Nephron progenitor cell (in vitro differentiated cells): ENCODE results near the gene RAB43.

Experiments used
- DNase-seq: peaks from one replicate; pipeline ENCODE4 v3.0.0; 2021
- H3K27ac Mint-ChIP-seq: 2 replicates; pipeline ENCODE4 v1.8.0; 2021; ENCODE audit warnings: mild to moderate bottlenecking, moderate library complexity, mixed read lengths
- H3K27me3 Mint-ChIP-seq: 2 replicates; pipeline ENCODE4 v1.8.0; 2021; ENCODE audit warnings: mild to moderate bottlenecking, low read depth, mixed read lengths; ENCODE audit not compliant: poor library complexity
- H3K36me3 Mint-ChIP-seq: 2 replicates; pipeline ENCODE4 v1.8.0; 2021; ENCODE audit warnings: low read depth, mixed read lengths
- H3K4me1 Mint-ChIP-seq: 2 replicates; pipeline ENCODE4 v1.8.0; 2021; ENCODE audit warnings: mixed read lengths
- H3K4me3 Mint-ChIP-seq: 2 replicates; pipeline ENCODE4 v1.8.0; 2021; ENCODE audit warnings: mild to moderate bottlenecking, moderate library complexity, mixed read lengths
- H3K9me3 Mint-ChIP-seq: 2 replicates; pipeline ENCODE4 v1.8.0; 2021; ENCODE audit warnings: mild to moderate bottlenecking, moderate library complexity, mixed read lengths
- TF ChIP-seq, protein P1 (sequence below): fragments of 200-600 bp; sonication (generic); IDR thresholded peaks from 2 replicates; pipeline ENCODE4 v1.5.0; 2021; ENCODE audit warnings: antibody characterized with exemption

The RAB43 gene

DNA sequence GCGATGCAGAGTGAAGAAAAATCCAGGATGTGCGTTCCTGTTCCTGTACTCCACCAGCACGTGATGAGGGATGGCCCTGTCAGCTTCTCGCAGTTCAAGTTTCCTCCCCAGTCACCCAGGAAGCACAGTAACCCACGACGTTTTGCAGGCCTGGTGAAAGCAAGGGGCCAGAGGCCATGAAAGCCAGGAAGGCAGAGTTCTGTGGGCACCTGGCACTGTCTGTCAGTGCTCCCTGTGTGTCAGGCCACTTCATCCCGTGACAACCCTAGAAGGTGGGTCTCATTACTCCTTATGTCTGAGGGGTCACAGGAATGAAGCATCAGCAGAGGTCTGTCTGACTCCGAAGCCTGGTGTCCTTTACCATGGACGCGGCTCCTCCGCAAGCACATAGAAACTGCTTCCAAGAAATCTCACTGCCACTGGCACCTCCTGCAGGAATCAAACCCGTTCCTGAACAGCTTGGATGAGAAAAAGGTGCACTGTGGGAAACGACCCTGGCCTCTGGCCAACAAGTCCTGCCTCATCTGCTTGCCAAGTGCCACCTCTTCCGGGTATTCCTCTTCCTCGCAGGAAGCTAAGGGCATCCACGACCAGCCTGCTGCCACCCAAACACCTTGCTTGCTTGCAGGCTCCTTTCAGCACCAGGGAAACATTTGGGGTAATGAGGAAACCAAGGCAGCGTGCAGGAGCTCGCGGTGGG, 14.6 kb downstream of the RAB43 start:
- no peak overlapping the region for H3K27ac Mint-ChIP-seq
- TF ChIP-seq, protein P1, sequence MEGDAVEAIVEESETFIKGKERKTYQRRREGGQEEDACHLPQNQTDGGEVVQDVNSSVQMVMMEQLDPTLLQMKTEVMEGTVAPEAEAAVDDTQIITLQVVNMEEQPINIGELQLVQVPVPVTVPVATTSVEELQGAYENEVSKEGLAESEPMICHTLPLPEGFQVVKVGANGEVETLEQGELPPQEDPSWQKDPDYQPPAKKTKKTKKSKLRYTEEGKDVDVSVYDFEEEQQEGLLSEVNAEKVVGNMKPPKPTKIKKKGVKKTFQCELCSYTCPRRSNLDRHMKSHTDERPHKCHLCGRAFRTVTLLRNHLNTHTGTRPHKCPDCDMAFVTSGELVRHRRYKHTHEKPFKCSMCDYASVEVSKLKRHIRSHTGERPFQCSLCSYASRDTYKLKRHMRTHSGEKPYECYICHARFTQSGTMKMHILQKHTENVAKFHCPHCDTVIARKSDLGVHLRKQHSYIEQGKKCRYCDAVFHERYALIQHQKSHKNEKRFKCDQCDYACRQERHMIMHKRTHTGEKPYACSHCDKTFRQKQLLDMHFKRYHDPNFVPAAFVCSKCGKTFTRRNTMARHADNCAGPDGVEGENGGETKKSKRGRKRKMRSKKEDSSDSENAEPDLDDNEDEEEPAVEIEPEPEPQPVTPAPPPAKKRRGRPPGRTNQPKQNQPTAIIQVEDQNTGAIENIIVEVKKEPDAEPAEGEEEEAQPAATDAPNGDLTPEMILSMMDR: no peak
- H3K4me1 Mint-ChIP-seq: peaks cover 31% of the 10 kb centered on the region
- H3K9me3 Mint-ChIP-seq: no peaks in the 10 kb centered on the region
- peaks cover 16% of the 10 kb centered on the region for H3K36me3 Mint-ChIP-seq
- DNase-seq: no peak
- no peak overlapping the region for H3K4me3 Mint-ChIP-seq
- H3K27me3 Mint-ChIP-seq: no peaks in the 10 kb centered on the region

DNA sequence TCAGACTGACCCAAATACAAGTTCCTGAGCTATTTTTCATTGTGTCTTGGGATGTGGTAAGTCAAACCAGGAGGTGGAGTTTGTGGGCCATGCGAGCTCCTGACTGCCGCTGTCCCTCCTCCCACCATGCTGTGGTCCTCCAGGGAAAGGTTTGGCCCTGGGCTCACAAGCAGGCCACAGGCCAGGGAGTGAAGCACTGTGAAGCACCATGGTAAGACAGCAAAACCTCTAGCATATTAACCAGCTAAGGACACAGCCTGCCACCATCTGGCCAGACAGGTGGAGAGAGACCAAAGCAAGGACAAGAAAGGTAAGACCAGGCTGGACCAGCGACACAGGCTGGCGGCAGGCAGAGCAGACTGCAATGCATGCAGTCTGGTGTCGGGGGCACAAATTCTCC, 15.3 kb downstream of the RAB43 start:
- H3K4me1 Mint-ChIP-seq: peaks cover 38% of the 10 kb centered on the region
- no peaks in the 10 kb centered on the region for H3K27me3 Mint-ChIP-seq
- H3K4me3 Mint-ChIP-seq: no peak overlapping the region
- no peaks in the 10 kb centered on the region for H3K9me3 Mint-ChIP-seq
- DNase-seq: no peak
- TF ChIP-seq, protein P1: no peak
- H3K36me3 Mint-ChIP-seq: peaks cover 16% of the 10 kb centered on the region
- peak overlapping the region; percentile 48 for H3K27ac Mint-ChIP-seq

DNA sequence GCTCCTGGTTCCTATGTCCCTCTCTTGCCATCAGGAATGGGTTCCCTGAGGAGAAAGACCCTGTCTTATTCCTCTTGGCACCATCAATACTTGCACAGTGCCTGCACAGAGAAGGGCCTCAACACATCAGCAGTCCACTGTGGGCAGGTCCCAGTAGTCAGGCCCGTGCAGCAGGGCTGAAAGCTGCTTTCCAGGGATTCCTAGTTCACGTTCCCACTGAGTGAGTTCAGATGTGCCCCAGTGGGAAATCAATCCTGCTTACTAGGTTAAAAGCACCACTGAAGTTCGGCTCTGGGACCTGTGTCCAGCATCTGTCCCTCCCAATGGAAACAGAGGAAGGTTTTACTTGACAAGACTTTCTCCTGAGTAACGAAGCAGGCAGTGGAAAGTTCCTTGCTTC, 15.7 kb downstream of the RAB43 start:
- DNase-seq: no peak
- H3K4me1 Mint-ChIP-seq: peaks cover 40% of the 10 kb centered on the region
- TF ChIP-seq, protein P1: no peak
- H3K4me3 Mint-ChIP-seq: no peak overlapping the region
- no peaks in the 10 kb centered on the region for H3K27me3 Mint-ChIP-seq
- peaks cover 16% of the 10 kb centered on the region for H3K36me3 Mint-ChIP-seq
- no peaks in the 10 kb centered on the region for H3K9me3 Mint-ChIP-seq
- no peak overlapping the region for H3K27ac Mint-ChIP-seq

DNA sequence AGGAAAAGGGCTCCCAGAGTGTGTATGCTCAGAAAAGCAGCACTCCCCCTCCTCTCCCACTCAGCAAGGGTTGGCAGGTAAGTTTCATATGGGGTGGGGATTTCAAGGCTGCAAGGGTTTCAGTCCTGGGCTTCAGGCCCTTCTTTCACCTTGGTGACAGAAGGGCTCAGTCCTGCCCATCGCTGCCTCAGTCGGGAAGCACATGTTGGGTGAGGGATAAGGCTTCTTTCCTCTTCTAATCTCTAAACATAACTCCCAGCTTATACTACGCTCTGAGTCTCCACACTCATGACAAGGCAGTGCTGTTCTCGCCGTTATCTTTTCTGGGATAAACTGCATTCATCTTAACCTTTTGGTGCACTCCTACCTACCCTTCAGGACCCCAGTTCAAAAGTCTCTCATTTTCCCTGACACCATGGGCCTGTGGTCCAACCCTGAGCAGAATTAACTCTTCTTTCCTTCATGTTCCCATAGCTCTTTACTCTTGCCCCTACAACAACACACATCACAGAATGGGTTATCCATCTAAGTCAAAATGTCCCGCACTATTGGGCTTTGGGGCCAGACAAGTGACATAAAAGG, 17.0 kb downstream of the RAB43 start:
- Mint-ChIP-seq H3K9me3 (peaks cover 6% of the 10 kb centered on the region), H3K27ac (peak overlapping the region; percentile 18), H3K36me3 (peaks cover 14% of the 10 kb centered on the region), H3K27me3 (no peaks in the 10 kb centered on the region), H3K4me3 (no peak overlapping the region), H3K4me1 (peaks cover 40% of the 10 kb centered on the region)
- DNase-seq: no peak
- TF ChIP-seq, protein P1: no peak

DNA sequence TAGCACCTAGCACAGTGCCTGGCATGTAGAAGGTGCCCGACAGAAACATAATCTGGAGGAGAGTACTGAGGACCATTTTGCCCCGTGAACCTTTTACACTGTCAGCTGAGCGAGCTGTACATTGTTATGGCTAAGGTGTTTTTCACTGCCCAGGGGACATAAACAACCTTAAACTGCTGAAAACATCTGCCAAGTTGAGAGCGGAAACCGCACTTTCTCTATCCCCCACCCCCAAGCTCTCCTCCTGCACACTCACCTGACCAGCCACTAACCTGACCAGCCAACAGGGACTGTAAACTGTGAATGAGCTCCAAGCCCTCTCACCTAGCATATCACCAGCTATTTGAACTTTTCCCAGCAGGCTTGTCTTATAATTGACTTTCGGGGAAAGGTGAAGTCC, 17.6 kb downstream of the RAB43 start:
- peaks cover 40% of the 10 kb centered on the region for H3K4me1 Mint-ChIP-seq
- no peaks in the 10 kb centered on the region for H3K27me3 Mint-ChIP-seq
- H3K27ac Mint-ChIP-seq: no peak overlapping the region
- H3K36me3 Mint-ChIP-seq: peaks cover 17% of the 10 kb centered on the region
- no peak for DNase-seq
- peaks cover 10% of the 10 kb centered on the region for H3K9me3 Mint-ChIP-seq
- TF ChIP-seq, protein P1: no peak
- H3K4me3 Mint-ChIP-seq: no peak overlapping the region

DNA sequence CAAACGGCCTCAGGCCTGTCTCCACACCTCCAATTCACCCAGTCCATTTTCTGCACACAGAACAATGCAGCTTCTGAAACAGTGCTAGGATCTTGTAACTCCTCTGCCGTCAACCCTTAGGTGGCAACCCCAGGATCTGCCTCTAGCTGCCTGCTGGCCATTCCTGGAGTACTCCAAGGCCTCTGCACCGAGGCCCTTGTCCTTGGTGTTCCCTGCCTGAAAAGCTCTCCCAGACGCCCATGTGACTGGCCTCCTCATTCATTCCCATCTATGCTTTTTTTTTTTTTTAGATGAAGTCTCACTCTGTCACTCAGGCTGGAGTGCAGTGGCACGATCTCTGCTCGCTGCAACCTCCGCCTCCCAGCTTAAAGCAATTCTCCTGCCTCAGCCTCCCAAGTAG, 18.3 kb downstream of the RAB43 start:
- Mint-ChIP-seq H3K4me1 (peaks cover 37% of the 10 kb centered on the region), H3K27me3 (no peaks in the 10 kb centered on the region), H3K36me3 (peaks cover 14% of the 10 kb centered on the region), H3K27ac (peak overlapping the region; percentile 40), H3K4me3 (no peak overlapping the region), H3K9me3 (peaks cover 12% of the 10 kb centered on the region)
- TF ChIP-seq, protein P1: no peak
- DNase-seq: no peak
